Left lung (tissue), 10 donors: Measurements from ENCODE around the gene OR1I1. TPM values are rescaled to one million over a fixed set of nuclear protein-coding genes. Genes with fewer than 3 reads are reported as not detected.

Source experiments
- ATAC-seq: fragments of 200-7000 bp; cut with Tn5 transposase; one replicate; pipeline ENCODE4 v1.9.1; 2020; ENCODE audit warnings: moderate library complexity
- DNase-seq, 4 donors: peaks; one replicate each; pipeline ENCODE4 v3.0.0-alpha.2; 2013 to 2020
- H3K27ac ChIP-seq, 2 donors: fragments of 200-600 bp; sonication (generic) in 1 of 2; one replicate each; pipeline versions ENCODE4 v1.5.0 to v1.8.0; 2020 to 2021
- H3K27me3 ChIP-seq, 2 donors: fragments of 200-600 bp; sonication (generic) in 1 of 2; one replicate each; pipeline versions ENCODE4 v1.5.0 to v1.8.0; 2020 to 2021
- H3K36me3 ChIP-seq, 2 donors: fragments of 200-600 bp; sonication (generic) in 1 of 2; one replicate each; pipeline versions ENCODE4 v1.5.0 to v1.8.0; 2020 to 2021
- H3K4me1 ChIP-seq, 2 donors: fragments of 200-600 bp; one replicate each; pipeline ENCODE4 v1.8.0; 2021
- H3K4me3 ChIP-seq, 2 donors: fragments of 200-600 bp; sonication (generic) in 1 of 2; one replicate each; pipeline versions ENCODE4 v1.5.0 to v1.8.0; 2020 to 2021; ENCODE audit warnings: mild to moderate bottlenecking in 1 of 2
- H3K9me3 ChIP-seq, 2 donors: fragments of 200-600 bp; sonication (generic) in 1 of 2; one replicate each; pipeline versions ENCODE4 v1.5.0 to v1.8.0; 2020 to 2021
- CTCF ChIP-seq, 2 donors: fragments of 200-600 bp; sonication (generic) in 1 of 2; IDR thresholded peaks; one replicate each; pipeline versions ENCODE4 v1.5.0 to v1.8.0; 2021; ENCODE audit warnings: antibody characterized with exemption in 2 of 2
- intact Hi-C, 2 donors: fragments of 100-400 bp; cut with DNase I; formaldehyde crosslinking; loops; one replicate each; pipeline versions ENCODE4 v1.11.2 to v1.14.2; 2022
- polyA plus RNA-seq, 6 donors: library from polyadenylated mRNA; unstranded; fragments of 120-200 nt; gene quantifications; one replicate each; pipeline ENCODE4 v1.2.1, GENCODE V29; 2013; ENCODE audit not compliant: insufficient read length in 6 of 6
- total RNA-seq, 2 donors: library from RNA; stranded (reverse); fragmentation: NEBNext Ultra II Directional; extraction: Animal tissue kit (Norgen Biotek cat#: 25700); gene quantifications; one replicate each; pipeline ENCODE4 v1.2.1, GENCODE V29; 2021
- donor health status: DM: no; HTN: yes; CAD: no.
- donor health status: DM: no; HTN: no; CAD: no.

The OR1I1 gene
- total and polyA plus RNA-seq, 8 donors: 0.07 to 0.14 (median 0.09) TPM; not detected in 2

- peaks cover 0 to 96% of the 10 kb centered on the region in 2 donors for H3K36me3 ChIP-seq
- no peaks in the 10 kb centered on the region for H3K4me1 ChIP-seq
- DNase-seq (no peak), ATAC-seq (peak; percentile 14)
- no peaks in the 10 kb centered on the region for H3K9me3 ChIP-seq
- intact Hi-C loops: no loop called here
- no peak overlapping the region for H3K4me3 ChIP-seq
- peaks cover 0 to under 1% of the 10 kb centered on the region in 2 donors for H3K27me3 ChIP-seq
- TF ChIP-seq CTCF (IDR thresholded peaks at IDR 0.05): no peak
- no peak overlapping the region for H3K27ac ChIP-seq
Observed at GRCh38 chr19:15114153-15114540, 32.1 kb downstream of the OR1I1 start.

- peaks cover 0 to 97% of the 10 kb centered on the region in 2 donors for H3K36me3 ChIP-seq
- no peak overlapping the region for H3K4me3 ChIP-seq
- peak overlapping the region in 1 of 2 donors; percentile 46 for H3K27ac ChIP-seq
- no peaks in the 10 kb centered on the region for H3K27me3 ChIP-seq
- no peaks in the 10 kb centered on the region for H3K9me3 ChIP-seq
- intact Hi-C loops: no loop called here
- H3K4me1 ChIP-seq: no peaks in the 10 kb centered on the region
- ATAC-seq (peak; percentile 43), DNase-seq (peak in 2 of 4 donors; percentile 56 to 75)
- TF ChIP-seq CTCF (IDR thresholded peaks at IDR 0.05): no peak
Observed at GRCh38 chr19:15115080-15115479, 33.1 kb downstream of the OR1I1 start.

GRCh38 chr19:15115762-15116615, 34.0 kb downstream of the OR1I1 start:
- intact Hi-C loops: no loop called here
- DNase-seq (no peak), ATAC-seq (no peak)
- Histone ChIP-seq H3K27ac (peak overlapping the region in 1 of 2 donors; percentile 46), H3K36me3 (peaks cover 0 to 97% of the 10 kb centered on the region in 2 donors), H3K27me3 (no peaks in the 10 kb centered on the region), H3K9me3 (no peaks in the 10 kb centered on the region), H3K4me3 (no peak overlapping the region), H3K4me1 (no peaks in the 10 kb centered on the region)
- no peak for TF ChIP-seq CTCF (IDR thresholded peaks at IDR 0.05)

- no peak for TF ChIP-seq CTCF (IDR thresholded peaks at IDR 0.05)
- Histone ChIP-seq H3K27ac (no peak overlapping the region), H3K4me3 (no peak overlapping the region), H3K36me3 (peaks cover 0 to 96% of the 10 kb centered on the region in 2 donors), H3K27me3 (no peaks in the 10 kb centered on the region), H3K4me1 (no peaks in the 10 kb centered on the region), H3K9me3 (no peaks in the 10 kb centered on the region)
- ATAC-seq: no peak
- DNase-seq: no peak
- intact Hi-C loops: no loop called here
Observed at GRCh38 chr19:15116856-15117255, 34.8 kb downstream of the OR1I1 start.

- H3K36me3 ChIP-seq: peaks cover 0 to 96% of the 10 kb centered on the region in 2 donors
- TF ChIP-seq CTCF (IDR thresholded peaks at IDR 0.05): no peak
- intact Hi-C loops: no loop called here
Observed at GRCh38 chr19:15118248-15118647, 36.2 kb downstream of the OR1I1 start.

More at GRCh38 chr19:15118248-15118647, 36.2 kb downstream of the OR1I1 start:
- H3K9me3 ChIP-seq: no peaks in the 10 kb centered on the region
- H3K4me3 ChIP-seq: no peak overlapping the region
- no peak overlapping the region for H3K27ac ChIP-seq
- H3K4me1 ChIP-seq: no peaks in the 10 kb centered on the region
- ATAC-seq: no peak
- no peaks in the 10 kb centered on the region for H3K27me3 ChIP-seq
- DNase-seq: no peak
